ENCODE data around the gene SLC6A5.

The SLC6A5 gene

GRCh38 chr11:20668844-20669819, 69.7 kb downstream of the SLC6A5 start, which contains the start of gene NELL1:
Gene NELL1 (plus strand): TSS chr11:20669586.
- no peak for DNase-seq (ENCODE audit: low spot score)
- TF ChIP-seq CTCF (IDR thresholded peaks at IDR 0.05), result no peak
- Histone ChIP-seq H3K4me3 (peak within 1 kb of the TSS; percentile 56), H3K27ac (no peak within 1 kb of the TSS)

- Histone ChIP-seq H3K4me3 (peak overlapping the region; percentile 56), H3K27ac (no peak overlapping the region)
- no peak for TF ChIP-seq CTCF (IDR thresholded peaks at IDR 0.05)
- no peak for DNase-seq (ENCODE audit: low spot score)
Measured at GRCh38 chr11:20669820-20670684, 70.6 kb downstream of the SLC6A5 start.

GRCh38 chr11:20670932-20671403, 71.6 kb downstream of the SLC6A5 start:
- no peak overlapping the region for H3K4me3 ChIP-seq
- TF ChIP-seq CTCF (IDR thresholded peaks at IDR 0.05), result no peak
- H3K27ac ChIP-seq, result no peak overlapping the region
- DNase-seq (ENCODE audit: low spot score), result no peak

- no peak overlapping the region for H3K4me3 ChIP-seq
- no peak for DNase-seq (ENCODE audit: low spot score)
- no peak for TF ChIP-seq CTCF (IDR thresholded peaks at IDR 0.05)
- H3K27ac ChIP-seq, result no peak overlapping the region
Measured at GRCh38 chr11:20671856-20672546, 72.6 kb downstream of the SLC6A5 start.

- no peak overlapping the region for H3K27ac ChIP-seq
- H3K4me3 ChIP-seq, result no peak overlapping the region
- TF ChIP-seq CTCF (IDR thresholded peaks at IDR 0.05), result no peak
- DNase-seq (ENCODE audit: low spot score), result no peak
Measured at GRCh38 chr11:20672575-20672974, 73.2 kb downstream of the SLC6A5 start.

- no peak for TF ChIP-seq CTCF (IDR thresholded peaks at IDR 0.05)
- Histone ChIP-seq H3K4me3 (no peak overlapping the region), H3K27ac (no peak overlapping the region)
- no peak for DNase-seq (ENCODE audit: low spot score)
Measured at GRCh38 chr11:20676658-20677057, 77.2 kb downstream of the SLC6A5 start.

Measured in coronary artery (tissue), 2 donors.